Esophagus muscularis mucosa (tissue), 4 donors: ENCODE results near the gene AUH. TPM values are rescaled to one million over a fixed set of nuclear protein-coding genes. Genes with fewer than 3 reads are reported as not detected.

Experiments
- DNase-seq: peaks from one replicate; pipeline ENCODE4 v3.0.0-alpha.2; 2017; ENCODE audit errors: extremely low spot score
- H3K27ac ChIP-seq, 4 donors: fragments of 200-600 bp; sonication (generic); replicated peaks in 1 of 4; 1 replicate in 3 of 4; 2 replicates in 1 of 4; pipeline ENCODE4 v1.5.1; 2016 to 2019; ENCODE audit warnings: mild to moderate bottlenecking in 1 of 4
- H3K27me3 ChIP-seq, 4 donors: fragments of 200-600 bp; sonication (generic); one replicate each; pipeline versions ENCODE4 v1.5.1 to v1.6.0; 2016 to 2019
- H3K36me3 ChIP-seq, 4 donors: fragments of 200-600 bp; sonication (generic); one replicate each; pipeline ENCODE4 v1.5.1; 2016 to 2019
- H3K4me1 ChIP-seq, 4 donors: fragments of 200-600 bp; sonication (generic); one replicate each; pipeline ENCODE4 v1.5.1; 2016 to 2019
- H3K4me3 ChIP-seq, 4 donors: fragments of 200-600 bp; sonication (generic); 1 replicate in 2 of 4; 2 replicates in 2 of 4; pipeline ENCODE4 v1.5.1; 2016 to 2019; ENCODE audit warnings: mild to moderate bottlenecking in 4 of 4, moderate library complexity in 1 of 4
- H3K9me3 ChIP-seq, 4 donors: fragments of 200-600 bp; sonication (generic); 1 replicate in 3 of 4; 2 replicates in 1 of 4; pipeline ENCODE4 v1.5.1; 2016 to 2019
- EP300 ChIP-seq: sonication (generic); formaldehyde crosslinking; IDR thresholded peaks from one replicate; pipeline ENCODE4 v1.6.1; 2017; ENCODE audit warnings: antibody characterized with exemption
- POLR2A ChIP-seq: fragments of 450-650 bp; IDR thresholded peaks from one replicate; pipeline ENCODE4 v1.6.1; 2017; ENCODE audit warnings: antibody characterized with exemption, moderate library complexity, mild to moderate bottlenecking, low read depth
- POLR2AphosphoS5 ChIP-seq, 2 donors: sonication (generic); formaldehyde crosslinking; IDR thresholded peaks; one replicate each; pipeline ENCODE4 v1.6.1; 2017; ENCODE audit warnings: antibody characterized with exemption in 2 of 2
- WGBS: methylation state at CpG from one replicate; pipeline ENCODE4 v1.1.5; 2018; 5-methylcytosine and 5-hydroxymethylcytosine counted together
- intact Hi-C: fragments of 100-400 bp; cut with DNase I; formaldehyde crosslinking; loops from one replicate; pipeline ENCODE4 v1.15.1; 2023
- total RNA-seq, 4 donors: library from RNA; depleted of rRNA; stranded (reverse); fragments of >200 nt; gene quantifications; one replicate each; pipeline versions ENCODE4 v1.1.0 to v1.2.1, GENCODE V29; 2016
- TF ChIP-seq, protein P1 (sequence below), 3 experiments: fragments of 200-600 bp in 2 of 3; fragments of 450-650 bp in 1 of 3; sonication (generic) in 2 of 3; IDR thresholded peaks; one replicate each; pipeline ENCODE4 v1.5.1; 2017 to 2019; ENCODE audit warnings: antibody characterized with exemption in 3 of 3, mild to moderate bottlenecking in 2 of 3, moderate library complexity in 1 of 3

The AUH gene
- total RNA-seq, 4 donors from 2014 or later = 17.7 to 29.9 (median 22.3) TPM

DNA sequence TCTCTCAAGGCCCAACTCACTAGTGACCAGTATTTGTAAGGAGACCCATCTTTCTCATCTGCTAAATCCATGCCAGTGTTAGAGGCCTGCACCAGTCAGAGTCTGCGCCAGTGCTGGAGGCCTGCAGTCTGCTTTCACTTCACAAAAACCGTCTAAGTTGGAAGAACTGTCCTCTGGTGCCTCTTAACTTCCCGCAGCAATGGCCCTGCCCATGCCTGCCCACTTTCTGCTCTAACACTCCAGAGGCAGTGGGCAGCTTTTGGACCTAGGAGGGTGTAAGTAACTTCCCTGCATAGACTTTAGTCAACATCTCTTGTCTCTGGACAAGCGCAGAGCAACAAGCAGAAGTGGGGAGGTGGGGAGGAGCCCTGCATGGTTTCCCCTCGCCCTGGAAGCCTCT is 152.9 kb downstream of the AUH start:
- Histone ChIP-seq H3K9me3 (no peaks in the 10 kb centered on the region), H3K27me3 (no peaks in the 10 kb centered on the region), H3K4me3 (no peak overlapping the region), H3K27ac (peak overlapping the region; percentile 74 to 90 (median 83)), H3K36me3 (peaks cover 0 to 13% (median 6%) of the 10 kb centered on the region in 4 donors), H3K4me1 (peaks cover 16 to 37% (median 27%) of the 10 kb centered on the region in 4 donors)
- WGBS = 91% methylated on average over 5 of the region's 5 CpGs
- intact Hi-C loops = loop anchor here (5.0 kb wide), 1 partner anchor 93 kb away; no protein-coding TSS in a partner anchor
- TF ChIP-seq EP300 (no peak), POLR2AphosphoS5 (IDR thresholded peaks at IDR 0.05) (no peak), POLR2A (no peak)
- TF ChIP-seq, protein P1, sequence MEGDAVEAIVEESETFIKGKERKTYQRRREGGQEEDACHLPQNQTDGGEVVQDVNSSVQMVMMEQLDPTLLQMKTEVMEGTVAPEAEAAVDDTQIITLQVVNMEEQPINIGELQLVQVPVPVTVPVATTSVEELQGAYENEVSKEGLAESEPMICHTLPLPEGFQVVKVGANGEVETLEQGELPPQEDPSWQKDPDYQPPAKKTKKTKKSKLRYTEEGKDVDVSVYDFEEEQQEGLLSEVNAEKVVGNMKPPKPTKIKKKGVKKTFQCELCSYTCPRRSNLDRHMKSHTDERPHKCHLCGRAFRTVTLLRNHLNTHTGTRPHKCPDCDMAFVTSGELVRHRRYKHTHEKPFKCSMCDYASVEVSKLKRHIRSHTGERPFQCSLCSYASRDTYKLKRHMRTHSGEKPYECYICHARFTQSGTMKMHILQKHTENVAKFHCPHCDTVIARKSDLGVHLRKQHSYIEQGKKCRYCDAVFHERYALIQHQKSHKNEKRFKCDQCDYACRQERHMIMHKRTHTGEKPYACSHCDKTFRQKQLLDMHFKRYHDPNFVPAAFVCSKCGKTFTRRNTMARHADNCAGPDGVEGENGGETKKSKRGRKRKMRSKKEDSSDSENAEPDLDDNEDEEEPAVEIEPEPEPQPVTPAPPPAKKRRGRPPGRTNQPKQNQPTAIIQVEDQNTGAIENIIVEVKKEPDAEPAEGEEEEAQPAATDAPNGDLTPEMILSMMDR (IDR thresholded peaks at IDR 0.05) = no peak
- no peak for DNase-seq

DNA sequence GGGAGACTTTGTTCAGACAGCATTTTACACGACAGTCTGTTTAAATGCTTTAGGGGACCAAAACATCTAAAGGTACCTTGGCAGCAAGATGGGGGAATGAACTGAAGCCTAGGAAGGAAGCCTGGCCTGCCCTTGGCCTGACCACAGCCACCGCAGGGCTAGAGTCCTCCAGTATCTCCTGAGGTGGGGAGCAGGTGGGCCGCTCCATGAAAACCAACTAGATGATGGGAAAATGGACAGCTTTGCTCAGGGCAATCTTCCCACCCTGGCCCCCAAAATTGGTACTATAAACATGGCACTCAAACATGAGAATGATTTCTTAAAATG is 153.3 kb downstream of the AUH start:
- no peak for DNase-seq
- H3K36me3 ChIP-seq = peaks cover 0 to 10% (median 4%) of the 10 kb centered on the region in 4 donors
- peaks cover 16 to 37% (median 27%) of the 10 kb centered on the region in 4 donors for H3K4me1 ChIP-seq
- H3K27ac ChIP-seq = peak overlapping the region; percentile 74 to 90 (median 83)
- intact Hi-C loops = loop anchor here (5.0 kb wide), 1 partner anchor 94 kb away; no protein-coding TSS in a partner anchor
- H3K27me3 ChIP-seq = no peaks in the 10 kb centered on the region
- H3K4me3 ChIP-seq = peak overlapping the region in 1 of 4 donors; percentile 31
- TF ChIP-seq, protein P1 (IDR thresholded peaks at IDR 0.05) = no peak
- no peak for TF ChIP-seq POLR2A
- no peak for TF ChIP-seq POLR2AphosphoS5 (IDR thresholded peaks at IDR 0.05)
- no peak for TF ChIP-seq EP300
- WGBS = 50% methylated on average over 2 of the region's 3 CpGs
- H3K9me3 ChIP-seq = no peaks in the 10 kb centered on the region

DNA sequence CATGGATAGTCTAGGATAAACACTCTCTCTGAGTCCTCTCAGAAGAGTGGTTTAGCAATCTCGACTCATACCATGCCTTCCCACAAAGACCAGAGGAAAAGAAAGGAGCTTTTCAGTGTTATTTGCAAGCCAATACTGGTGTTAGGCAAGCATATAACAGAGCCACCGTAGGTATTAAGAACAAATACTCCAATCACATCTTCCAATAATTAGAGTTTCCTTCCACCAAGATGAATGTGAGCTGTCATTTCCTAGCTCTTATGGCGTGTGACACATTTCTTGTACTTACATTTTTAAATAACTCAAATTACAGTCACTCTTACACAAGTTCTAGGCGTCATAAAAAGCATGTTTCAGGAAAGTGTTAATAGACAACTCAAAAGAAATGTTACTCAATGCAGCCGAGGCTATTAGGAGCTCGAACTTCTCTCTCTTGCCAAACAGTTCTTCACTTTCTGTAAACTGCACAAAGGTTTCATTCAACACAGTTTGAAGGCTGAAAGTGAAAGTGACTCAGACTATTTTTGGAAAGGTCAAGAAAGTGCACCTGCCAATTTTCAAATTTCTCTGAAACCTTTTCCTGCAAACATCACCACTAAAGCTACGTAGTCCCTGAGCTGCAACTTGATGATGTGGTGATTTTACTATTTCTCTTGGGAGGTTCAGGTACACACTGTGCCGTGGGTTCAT is 153.8 kb downstream of the AUH start:
- DNase-seq = no peak
- Histone ChIP-seq H3K27ac (peak overlapping the region; percentile 74 to 90 (median 83)), H3K9me3 (peaks cover 0 to under 1% (median 0%) of the 10 kb centered on the region in 4 donors), H3K27me3 (no peaks in the 10 kb centered on the region), H3K36me3 (peaks cover 0 to 5% (median 2%) of the 10 kb centered on the region in 4 donors), H3K4me3 (peak overlapping the region in 2 of 4 donors; percentile 14 to 31), H3K4me1 (peaks cover 16 to 37% (median 27%) of the 10 kb centered on the region in 4 donors)
- intact Hi-C loops = loop anchor here (5.0 kb wide), 1 partner anchor 94 kb away; no protein-coding TSS in a partner anchor
- 10% methylated on average over 8 of the region's 8 CpGs for WGBS
- TF ChIP-seq POLR2AphosphoS5 (IDR thresholded peaks at IDR 0.05) = peak; percentile 45 to 63
- TF ChIP-seq, protein P1 (IDR thresholded peaks at IDR 0.05) = no peak
- peak; percentile 63 for TF ChIP-seq EP300
- TF ChIP-seq POLR2A = no peak

DNA sequence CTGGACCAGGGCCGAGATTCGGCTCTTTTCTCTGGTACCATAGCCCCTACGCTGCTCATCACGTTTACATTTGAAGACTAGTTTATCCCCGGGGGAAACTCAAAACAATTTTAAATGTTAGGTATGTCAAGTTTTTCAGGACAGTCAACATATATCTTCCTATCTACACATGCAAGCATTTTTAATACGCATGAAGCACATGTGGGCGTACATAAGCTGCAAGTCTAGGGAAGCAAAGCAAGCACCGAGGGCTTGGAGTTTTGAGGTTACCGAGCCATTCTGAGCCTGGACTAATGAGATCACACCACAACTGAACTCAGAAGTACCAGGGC is 154.4 kb downstream of the AUH start:
- intact Hi-C loops = loop anchor here (5.0 kb wide), 1 partner anchor 95 kb away; no protein-coding TSS in a partner anchor
- peak overlapping the region; percentile 74 to 90 (median 83) for H3K27ac ChIP-seq

More for the DNA sequence above, 154.4 kb downstream of the AUH start:
- WGBS = 93% methylated on average over 9 of the region's 9 CpGs
- Histone ChIP-seq H3K9me3 (peaks cover 0 to 6% (median 0%) of the 10 kb centered on the region in 4 donors), H3K36me3 (no peaks in the 10 kb centered on the region), H3K27me3 (no peaks in the 10 kb centered on the region), H3K4me1 (peaks cover 16 to 33% (median 24%) of the 10 kb centered on the region in 4 donors), H3K4me3 (no peak overlapping the region)
- DNase-seq = no peak
- TF ChIP-seq EP300 (no peak), POLR2A (no peak), POLR2AphosphoS5 (IDR thresholded peaks at IDR 0.05) (no peak)
- TF ChIP-seq, protein P1 (IDR thresholded peaks at IDR 0.05) = no peak
